Stimulated activated CD8-positive, alpha-beta memory T cell treated with anti-CD3 and anti-CD28 coated beads, Interleukin-7, amount 100 ng/mL, for 48 hours (primary cell): ENCODE data around the gene EEFSEC.

ENCODE experiments used
- DNase-seq, 2 donors: peaks; one replicate each; pipeline ENCODE4 v3.0.0-alpha.2; 2020; ENCODE audit warnings: low read depth in 1 of 2; ENCODE audit errors: extremely low read depth in 1 of 2

Gene EEFSEC

DNA sequence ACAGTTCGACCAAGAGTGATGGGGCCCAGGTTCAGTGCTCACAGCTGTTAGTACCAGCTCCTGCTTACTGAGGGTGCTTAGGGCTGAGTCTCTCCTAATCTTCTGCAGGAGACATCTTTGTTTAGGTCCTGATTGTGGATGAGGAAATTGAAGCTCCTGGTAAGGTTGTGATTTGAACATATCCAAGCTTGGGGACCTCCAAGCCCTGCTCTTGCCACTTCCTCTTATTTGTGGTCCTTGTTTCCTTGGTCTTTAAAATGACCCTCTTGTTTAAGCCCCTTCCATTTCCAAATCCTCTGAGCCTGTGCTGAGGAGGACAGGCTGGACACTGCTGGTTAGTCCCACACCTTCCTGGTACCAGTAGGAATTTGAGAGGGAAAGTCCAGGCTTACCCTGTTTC lies 87.0 kb downstream of the EEFSEC start:
- no peak for DNase-seq

DNA sequence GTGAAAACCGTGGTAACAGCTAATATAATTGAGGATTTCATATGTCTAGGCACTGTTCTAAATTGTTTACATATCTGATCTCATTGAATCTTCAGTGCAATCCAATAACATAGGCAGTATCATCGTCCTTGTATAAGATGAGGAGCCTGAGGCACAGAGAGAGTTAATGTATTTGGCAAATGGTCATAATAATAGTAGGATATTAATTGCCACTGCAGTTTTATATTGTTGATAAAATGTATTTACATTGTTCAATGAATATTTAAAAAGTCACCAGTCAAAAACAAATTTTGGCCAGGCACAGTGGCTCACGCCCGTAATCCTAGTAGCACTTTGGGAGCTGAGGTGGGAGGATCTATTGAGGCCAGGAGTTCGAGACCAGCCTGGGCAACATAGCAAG lies 88.5 kb downstream of the EEFSEC start:
- no peak for DNase-seq

DNA sequence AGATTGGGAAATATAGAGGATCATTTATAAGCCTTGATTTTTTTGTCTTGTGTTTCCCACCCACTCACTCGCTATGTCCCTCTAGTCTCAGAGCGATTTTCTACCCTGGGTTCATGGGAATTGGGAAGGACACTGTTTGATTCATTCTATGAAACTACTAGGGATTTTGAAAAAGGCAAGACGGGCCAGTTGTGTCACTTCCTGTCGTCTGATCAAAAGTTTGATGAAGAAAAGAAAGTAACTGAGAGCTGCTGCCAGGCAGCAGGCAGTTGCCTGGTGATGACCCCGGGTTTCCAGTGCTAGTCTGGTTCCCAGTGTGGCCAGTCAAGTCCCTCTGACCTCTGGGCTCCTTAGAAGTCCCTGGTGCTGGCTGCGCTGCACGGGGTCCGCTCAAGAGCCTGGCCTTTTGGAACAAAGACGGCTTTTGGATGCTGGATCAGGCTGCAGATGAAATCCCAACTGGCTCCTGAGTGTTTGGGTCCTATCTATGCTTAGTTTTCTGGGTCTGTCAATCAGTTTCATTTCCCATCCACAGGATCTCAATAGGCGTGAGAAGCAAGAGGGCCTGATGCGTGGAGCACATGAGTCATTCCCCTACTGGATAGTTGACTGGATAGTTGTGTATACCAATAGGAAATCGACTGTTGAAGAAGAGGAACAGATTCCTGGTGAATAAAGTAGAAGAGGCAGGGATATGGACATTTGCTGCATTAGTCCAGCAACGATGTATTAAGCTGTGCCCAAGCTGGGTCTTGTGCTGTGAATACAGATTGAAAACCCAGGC lies 89.7 kb downstream of the EEFSEC start:
- no peak for DNase-seq

DNA sequence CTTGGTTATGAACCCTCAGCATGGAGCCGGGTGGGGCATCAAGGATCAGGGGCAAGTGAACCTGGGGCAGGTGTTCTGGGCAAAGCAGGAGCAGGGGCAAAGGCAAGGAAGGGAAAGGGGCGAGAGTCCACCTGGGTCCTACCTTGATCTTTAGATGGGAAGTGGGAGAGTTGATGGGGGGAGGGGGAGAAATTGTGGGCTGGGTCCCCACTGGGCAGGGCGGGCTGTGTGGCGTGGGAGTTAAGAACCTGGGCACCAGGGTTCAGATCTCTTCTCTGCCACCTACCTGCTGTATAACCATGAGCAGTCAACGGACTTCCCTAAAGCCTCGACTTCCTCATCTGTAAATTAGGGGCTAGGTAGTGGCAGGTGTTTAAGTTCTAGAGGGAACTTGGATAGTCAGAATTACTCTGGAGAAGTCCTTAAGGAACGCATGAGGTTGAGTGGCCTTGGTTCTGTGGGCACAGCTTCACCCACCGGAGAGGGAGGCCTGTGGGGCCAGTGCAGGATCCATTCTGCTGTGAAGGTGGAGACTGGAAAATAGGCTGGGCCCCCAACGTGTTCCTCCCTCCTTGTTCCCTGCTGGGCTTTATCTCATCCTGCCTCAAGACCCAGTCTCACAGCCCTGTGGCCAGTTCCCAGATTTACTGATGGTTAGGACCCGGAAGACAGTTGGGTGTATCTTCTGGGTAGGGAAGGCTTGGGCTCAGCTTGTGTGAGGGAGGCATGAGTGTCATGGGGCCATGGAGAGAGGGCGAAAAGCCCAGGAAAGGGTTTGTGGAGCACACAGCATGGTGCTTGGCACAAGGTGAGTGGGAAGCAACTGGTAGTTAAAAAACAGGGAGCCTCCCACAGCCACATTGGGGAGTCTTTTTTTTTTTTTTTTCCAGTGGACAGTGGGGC lies 90.6 kb downstream of the EEFSEC start:
- no peak for DNase-seq

DNA sequence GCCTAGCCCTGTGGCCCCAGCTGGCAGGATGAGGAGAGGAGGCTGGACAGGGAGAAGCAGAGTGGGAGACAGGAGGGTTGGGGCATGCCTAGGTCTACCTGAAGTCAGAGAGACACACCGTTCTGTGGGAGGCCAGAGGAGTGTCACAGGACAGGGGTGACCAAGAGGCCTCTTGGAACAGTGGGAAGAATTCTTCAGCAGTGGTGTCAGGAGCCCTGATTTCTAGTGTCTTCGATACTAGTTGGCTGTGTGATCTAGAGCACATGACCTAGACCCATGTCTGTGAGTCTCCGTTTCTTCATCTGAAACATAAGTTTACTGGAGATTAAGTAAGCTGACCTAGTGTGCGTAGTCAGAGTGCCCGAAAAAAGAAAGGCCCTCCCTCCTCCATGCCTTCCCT lies 92.2 kb downstream of the EEFSEC start:
- no peak for DNase-seq

DNA sequence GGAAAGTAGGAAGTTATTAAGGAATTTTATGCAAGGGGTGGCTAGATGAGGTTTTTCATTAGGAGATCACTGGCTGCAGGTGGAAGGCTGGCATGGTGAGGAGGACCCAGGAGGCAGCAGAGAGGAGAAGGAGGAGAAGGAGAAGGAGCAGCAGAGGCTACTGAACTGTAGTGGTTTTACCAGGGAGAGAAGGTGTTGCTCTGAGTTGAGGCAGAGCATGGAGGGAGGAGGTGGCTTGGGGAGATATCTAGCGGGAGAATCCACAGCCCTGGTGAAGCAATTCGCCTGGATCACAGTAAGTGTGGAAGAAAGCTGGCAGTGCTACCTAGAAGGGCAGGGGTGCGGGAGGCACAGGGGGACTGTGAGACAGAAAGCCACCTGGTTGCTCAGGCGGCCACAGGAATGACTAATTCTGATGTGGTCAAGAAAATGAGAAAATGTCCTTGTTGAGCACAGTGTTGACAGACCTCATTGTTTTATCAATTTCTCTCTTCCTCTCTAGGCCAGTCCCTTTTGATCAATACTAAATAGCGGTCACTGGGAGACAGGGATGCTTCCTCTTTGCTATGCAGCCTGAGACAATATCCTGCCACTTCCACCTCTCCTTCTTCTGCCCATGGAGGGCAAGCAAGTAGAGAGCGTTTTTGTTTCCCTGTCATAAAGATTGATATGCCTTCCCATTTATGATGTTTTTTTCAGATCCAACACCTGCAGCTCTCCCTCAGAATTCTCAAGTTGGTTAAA lies 94.6 kb downstream of the EEFSEC start:
- no peak for DNase-seq

DNA sequence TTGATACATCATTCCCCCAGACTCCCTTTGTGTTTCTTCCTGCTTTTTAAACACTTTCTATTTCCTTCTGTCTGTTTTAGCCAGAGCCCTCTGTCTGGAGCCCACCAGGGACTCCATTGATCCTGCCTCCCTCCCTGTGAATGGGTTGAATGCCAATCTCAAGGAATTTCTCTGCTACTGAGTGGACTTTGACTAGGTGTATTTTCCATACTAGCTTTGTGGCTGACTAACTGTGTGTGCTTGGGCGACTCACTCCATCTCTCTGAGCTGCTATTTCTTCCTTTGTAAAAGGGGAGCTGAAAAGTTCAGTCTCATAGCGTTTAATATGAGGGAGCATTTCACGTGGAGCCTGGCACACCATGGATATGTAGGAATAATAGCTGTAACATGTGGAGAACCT lies 98.8 kb downstream of the EEFSEC start:
- DNase-seq: no peak

DNA sequence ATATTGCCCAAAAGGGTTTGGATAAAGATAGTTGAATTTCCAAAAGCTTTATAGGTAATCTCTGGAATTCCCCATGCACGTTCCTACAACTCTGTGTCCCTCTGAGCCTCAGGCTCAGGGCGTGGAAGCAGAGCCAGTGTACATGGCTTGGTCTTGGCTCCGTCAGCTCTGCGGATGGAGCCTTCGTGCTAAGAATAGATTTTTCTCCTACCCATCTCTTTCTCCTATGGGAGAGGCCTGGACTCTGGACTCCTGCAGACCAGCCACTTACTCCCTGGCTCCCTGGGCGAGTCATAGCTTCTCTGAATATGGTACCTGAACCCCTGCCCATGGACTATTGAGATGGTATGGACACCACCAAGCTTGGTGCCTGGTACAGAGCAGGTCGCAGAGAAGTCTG lies 99.9 kb downstream of the EEFSEC start:
- no peak for DNase-seq

DNA sequence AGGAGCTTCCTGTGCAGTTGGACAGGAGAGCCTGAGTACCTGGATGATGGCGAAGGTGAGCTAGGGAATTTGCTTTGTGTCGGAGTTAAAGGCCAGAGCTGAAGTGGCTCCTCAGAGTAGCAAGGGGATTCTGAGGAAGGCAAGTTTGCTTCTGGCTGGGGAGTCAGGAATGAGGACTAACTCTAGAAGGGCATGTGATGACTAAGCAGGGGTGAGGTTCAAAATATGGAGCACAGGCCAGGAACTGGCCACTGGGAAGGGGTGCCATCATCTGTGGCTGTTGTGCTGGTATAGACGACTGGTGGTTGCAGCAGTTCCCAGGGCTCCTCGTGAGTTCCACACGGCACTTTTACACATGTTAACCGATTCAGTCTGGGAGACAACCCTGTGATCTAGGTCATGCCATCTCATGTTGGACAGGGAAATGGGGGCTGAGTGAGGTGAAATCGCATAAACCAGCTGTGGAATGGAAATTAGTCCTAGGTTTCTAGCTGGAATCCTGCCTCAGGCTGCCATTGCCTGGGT lies 100.8 kb downstream of the EEFSEC start:
- DNase-seq: no peak

DNA sequence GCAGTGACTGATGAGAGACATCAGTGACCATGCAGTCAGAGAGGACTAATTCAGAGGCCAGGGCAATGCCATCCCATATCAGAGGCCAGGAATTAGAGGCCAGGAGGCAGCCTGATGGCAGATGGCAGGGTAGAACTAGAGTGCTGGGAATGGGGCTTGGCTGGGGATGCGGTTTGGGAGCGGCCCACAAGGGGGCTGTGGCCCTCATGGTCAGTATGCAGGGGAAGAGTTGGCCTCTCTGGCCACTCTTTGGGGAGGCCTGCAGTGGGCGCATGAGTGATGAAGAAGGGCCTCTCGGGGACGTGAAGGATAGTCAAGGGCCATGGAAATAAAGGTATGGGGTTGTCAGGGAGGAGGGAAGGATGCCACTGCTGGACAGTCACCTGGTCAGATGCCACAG lies 101.7 kb downstream of the EEFSEC start:
- no peak for DNase-seq

DNA sequence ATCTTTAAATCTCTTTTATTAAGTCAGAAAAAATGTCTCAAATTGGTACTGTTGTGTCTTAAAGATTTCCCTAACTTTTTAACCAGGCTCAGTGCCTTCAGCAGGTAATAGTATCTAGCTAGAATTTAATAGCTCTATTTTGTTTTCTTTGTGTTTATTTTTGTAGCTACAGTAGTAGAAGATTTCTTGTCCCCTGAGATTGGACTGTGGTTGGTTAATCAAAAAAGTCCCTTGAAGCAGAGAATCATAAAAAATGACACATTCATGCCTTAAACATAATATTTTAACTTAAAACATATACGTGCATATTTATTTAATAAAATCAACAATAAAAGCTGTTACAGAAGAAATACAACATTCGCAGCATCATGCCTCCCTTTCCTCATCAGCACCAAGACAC lies 102.8 kb downstream of the EEFSEC start:
- DNase-seq: no peak

DNA sequence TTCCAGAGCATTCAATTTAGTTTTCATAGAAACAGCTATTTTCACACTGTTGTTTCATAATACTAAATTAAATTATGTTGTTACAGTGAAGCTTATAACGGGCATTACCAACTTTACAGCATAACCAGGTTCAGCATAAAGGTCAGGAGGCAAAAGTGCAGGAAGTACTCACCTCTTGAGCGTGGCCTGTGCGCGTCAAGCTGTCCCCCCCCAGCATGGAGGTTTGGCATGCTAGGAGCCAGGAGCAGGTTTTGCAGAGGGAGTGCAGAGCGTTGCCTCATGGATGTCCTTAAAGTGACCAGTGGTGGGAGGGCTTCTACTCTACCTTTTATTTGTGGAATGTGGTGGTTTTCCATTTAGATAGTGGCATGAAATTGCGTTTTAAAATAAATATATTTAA lies 104.4 kb downstream of the EEFSEC start:
- no peak for DNase-seq

DNA sequence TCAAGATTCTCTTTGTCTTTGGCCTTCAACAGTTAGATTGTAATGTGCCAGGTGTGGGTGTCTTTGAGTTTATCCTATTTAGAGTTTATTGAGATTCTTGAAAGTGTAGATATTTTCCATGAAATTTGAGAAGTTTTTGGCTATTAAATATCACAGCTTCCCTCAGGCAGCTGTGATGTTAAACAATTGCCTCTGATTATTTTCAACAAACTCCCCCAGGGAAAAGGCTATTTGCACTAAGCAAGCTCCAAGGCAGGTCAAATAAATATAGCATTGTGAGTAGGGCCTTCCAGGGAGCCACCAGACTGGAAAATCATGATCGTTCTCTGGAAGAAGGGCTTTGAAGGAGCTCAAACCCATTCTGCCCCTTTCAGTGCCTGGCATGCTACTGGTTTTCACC lies 107.0 kb downstream of the EEFSEC start:
- no peak for DNase-seq

DNA sequence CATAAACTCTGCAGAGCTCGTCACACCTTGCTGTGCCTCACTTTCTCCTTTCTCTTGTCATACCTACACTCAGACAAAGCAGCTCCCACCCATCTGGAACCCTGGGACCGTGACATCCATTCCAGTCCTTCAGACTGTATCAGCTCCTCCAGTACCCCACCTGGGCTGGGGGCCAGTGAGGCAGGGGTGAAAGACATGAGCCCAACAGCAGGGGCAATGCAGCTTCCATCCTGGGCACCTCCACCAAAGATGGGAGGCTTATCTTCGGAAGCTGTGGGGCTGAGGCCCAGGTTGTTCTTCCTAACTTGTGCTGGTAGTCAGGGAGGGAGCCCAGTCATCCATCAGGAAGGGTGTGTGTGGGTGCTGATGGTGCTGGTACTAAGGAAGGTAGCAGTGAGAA lies 109.2 kb downstream of the EEFSEC start:
- no peak for DNase-seq

DNA sequence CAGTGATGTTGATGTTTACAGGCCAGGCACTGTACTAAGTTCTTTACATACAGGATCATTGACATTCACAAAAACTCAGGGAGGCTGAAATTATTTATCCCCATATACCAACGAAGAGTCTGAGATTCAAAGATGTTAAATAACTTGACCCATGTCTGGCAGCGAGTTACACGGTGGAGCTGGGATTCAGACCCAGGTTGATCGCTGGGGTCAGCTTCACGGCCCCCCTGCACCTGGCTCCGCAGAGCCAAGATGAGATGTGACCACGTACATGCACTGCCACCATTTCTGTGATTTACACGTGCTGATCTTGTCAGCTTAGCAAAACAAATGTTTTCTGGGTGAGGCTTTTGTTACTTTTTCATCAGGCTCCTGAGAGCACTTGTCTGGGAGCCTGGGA lies 109.8 kb downstream of the EEFSEC start:
- DNase-seq: no peak

DNA sequence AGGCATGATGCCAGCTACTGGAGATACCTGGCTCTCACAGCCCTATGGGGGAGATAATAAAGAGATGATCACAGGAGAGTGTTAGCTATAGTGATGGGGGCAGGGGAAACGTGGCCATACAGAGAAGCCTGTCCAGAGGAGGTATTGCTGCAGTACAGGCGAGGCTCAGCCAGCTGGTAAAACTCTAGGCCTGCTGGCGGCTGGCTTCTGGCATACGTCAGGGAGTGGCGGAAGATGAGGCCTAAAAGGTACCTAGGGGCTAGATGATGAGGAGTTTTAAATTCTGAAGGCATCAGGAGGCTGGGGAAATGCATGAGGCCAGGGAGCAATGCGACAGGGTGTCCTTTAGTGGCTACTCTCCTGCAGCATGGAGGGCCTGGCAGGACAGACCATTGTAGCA lies 110.7 kb downstream of the EEFSEC start:
- DNase-seq: no peak

DNA sequence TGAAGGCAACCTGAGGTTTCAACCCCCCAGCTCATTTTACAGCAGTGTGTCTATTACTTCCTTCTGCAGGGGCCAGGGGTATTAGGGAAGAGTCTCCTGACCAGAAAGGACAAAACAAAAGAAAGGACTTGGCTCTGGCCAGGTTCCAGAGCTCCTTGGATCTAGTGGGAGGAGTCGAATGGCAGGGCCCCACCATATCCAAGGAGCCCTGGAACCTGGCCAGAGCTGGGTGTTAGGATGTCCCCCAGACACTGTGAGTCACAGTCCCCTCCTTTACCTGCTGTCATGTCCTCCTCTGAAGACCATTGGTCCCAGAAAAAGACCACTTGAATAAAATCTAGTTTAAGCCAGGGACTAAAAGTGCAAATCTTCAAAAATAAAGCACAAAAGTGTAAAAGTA lies 113.2 kb downstream of the EEFSEC start:
- no peak for DNase-seq

DNA sequence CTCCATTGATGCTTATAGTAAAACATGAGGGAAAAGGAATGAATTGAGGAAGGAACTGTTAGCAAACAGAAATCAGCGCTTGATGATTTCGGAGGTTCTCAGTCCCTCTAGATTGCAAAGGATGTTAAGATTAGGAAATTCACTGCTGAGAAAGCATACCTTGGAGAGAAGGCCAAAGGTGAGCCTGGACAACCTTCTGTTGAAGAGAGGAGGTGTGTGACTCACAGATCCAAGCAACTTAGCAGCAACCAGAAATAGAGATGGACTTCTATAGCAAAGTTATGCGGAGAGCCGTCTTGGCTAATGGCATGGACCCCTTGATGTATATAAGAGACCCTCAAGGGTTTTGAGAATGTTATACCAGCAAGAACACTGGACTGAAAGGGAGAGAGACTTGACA lies 114.3 kb downstream of the EEFSEC start:
- no peak for DNase-seq

DNA sequence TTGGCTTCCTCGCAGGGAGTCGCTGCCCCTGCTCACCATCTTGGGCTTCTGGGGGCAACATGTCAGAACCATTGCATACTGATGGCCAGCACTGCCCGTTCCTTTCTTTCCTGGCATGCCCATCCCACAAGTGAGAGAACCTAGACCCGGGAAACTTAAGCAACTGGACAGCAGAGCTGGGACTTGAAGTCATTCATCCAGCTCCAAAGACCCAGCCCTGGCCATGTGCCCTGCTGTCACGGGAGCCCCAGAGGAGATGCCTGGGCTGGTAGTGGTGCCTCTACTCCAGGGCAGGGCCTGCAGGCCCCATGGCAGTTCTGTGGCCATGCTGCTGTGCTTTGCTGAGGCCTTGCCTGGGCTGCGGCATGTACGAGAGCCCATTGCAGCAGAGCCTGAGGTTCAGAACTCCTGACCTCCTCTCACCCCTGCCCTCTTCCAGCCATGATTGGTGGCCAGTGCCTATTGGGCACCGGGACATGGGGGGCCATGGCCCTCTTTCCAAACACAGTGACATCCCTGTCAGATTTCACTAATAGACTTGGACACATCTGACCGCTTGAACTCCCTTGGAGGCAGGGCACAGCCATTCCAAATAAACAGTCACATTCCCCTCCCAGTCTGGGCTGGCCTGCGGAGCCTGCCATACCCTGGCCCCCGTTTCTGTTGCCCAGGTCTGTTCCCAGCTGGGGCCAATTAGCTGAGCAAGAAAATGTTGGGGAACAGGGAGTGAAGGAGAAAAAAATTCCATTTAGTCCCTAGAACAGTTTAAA lies 115.9 kb downstream of the EEFSEC start:
- no peak for DNase-seq

DNA sequence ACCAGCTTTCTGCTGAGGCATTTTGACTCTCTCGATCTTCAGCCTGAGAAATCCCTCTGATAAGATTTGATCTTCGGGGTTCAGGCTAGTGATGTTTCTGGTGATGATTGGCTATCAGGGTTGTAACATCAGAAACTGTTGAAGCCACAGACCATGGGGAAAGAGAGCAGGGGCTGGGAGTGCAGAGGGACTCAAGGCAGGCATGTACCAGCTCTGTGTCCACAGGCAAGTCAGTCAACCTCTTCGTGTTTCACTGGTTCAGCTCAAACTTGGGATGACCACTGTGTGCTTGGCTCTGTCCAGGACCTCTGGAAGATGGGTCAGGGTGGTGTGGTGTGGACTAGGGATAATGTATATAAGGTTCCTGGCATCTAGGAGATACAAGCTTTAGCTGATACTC lies 116.5 kb downstream of the EEFSEC start:
- DNase-seq: no peak
